Progenitor cell of endocrine pancreas (in vitro differentiated cells): ENCODE results near the gene PIGN. TPM values are rescaled to one million over a fixed set of nuclear protein-coding genes. Genes with fewer than 3 reads are reported as not detected.

ENCODE experiments used
- DNase-seq: peaks from one replicate; pipeline ENCODE4 v3.0.0; 2021; ENCODE audit warnings: low spot score; ENCODE audit not compliant: unreplicated experiment
- H3K27ac Mint-ChIP-seq: 2 replicates; pipeline ENCODE4 v1.8.0; 2021; ENCODE audit warnings: mild to moderate bottlenecking, moderate library complexity, mixed read lengths
- H3K27me3 Mint-ChIP-seq: 2 replicates; pipeline ENCODE4 v1.8.0; 2021; ENCODE audit warnings: mixed read lengths
- H3K36me3 Mint-ChIP-seq: 2 replicates; pipeline ENCODE4 v1.8.0; 2022; ENCODE audit warnings: mixed read lengths; ENCODE audit not compliant: insufficient read depth
- H3K4me1 Mint-ChIP-seq: 2 replicates; pipeline ENCODE4 v1.8.0; 2021; ENCODE audit warnings: low read depth, mixed read lengths
- H3K4me3 Mint-ChIP-seq: 2 replicates; pipeline ENCODE4 v1.8.0; 2021; ENCODE audit warnings: low read depth, mild to moderate bottlenecking, moderate library complexity, mixed read lengths
- H3K9me3 Mint-ChIP-seq: 2 replicates; pipeline ENCODE4 v1.8.0; 2021; ENCODE audit warnings: low read depth, mixed read lengths
- CTCF ChIP-seq: fragments of 200-600 bp; sonication (generic); IDR thresholded peaks from one replicate; pipeline ENCODE4 v1.5.0; 2021; ENCODE audit warnings: antibody characterized with exemption, mild to moderate bottlenecking; ENCODE audit not compliant: unreplicated experiment
- total RNA-seq: library from RNA; stranded (reverse); gene quantifications from 2 replicates; pipeline ENCODE4 v1.2.1, GENCODE V29; 2021

PIGN gene
- total RNA-seq, 1 donor from 2014 or later = 35.9 TPM

GRCh38 chr18:62102221-62102620, 84.6 kb downstream of the PIGN start:
- Mint-ChIP-seq H3K27ac (no peak overlapping the region), H3K9me3 (peaks cover 9% of the 10 kb centered on the region), H3K27me3 (no peaks in the 10 kb centered on the region), H3K4me3 (no peak overlapping the region), H3K4me1 (no peaks in the 10 kb centered on the region), H3K36me3 (peaks cover 30% of the 10 kb centered on the region)
- TF ChIP-seq CTCF = no peak
- DNase-seq = no peak

GRCh38 chr18:62101321-62101721, 85.5 kb downstream of the PIGN start:
- no peak for TF ChIP-seq CTCF
- Mint-ChIP-seq H3K27ac (no peak overlapping the region), H3K4me1 (no peaks in the 10 kb centered on the region), H3K27me3 (no peaks in the 10 kb centered on the region), H3K36me3 (peaks cover 27% of the 10 kb centered on the region), H3K4me3 (no peak overlapping the region), H3K9me3 (peaks cover 9% of the 10 kb centered on the region)
- DNase-seq = no peak

GRCh38 chr18:62098960-62099359, 87.9 kb downstream of the PIGN start:
- no peak for TF ChIP-seq CTCF
- H3K4me1 Mint-ChIP-seq = no peaks in the 10 kb centered on the region
- H3K36me3 Mint-ChIP-seq = peaks cover 30% of the 10 kb centered on the region
- H3K27ac Mint-ChIP-seq = no peak overlapping the region
- H3K4me3 Mint-ChIP-seq = no peak overlapping the region
- no peak for DNase-seq
- peaks cover 9% of the 10 kb centered on the region for H3K9me3 Mint-ChIP-seq
- H3K27me3 Mint-ChIP-seq = no peaks in the 10 kb centered on the region

- TF ChIP-seq CTCF = no peak
- no peak overlapping the region for H3K27ac Mint-ChIP-seq
- H3K4me1 Mint-ChIP-seq = no peaks in the 10 kb centered on the region
- DNase-seq = no peak
- H3K4me3 Mint-ChIP-seq = no peak overlapping the region
- no peaks in the 10 kb centered on the region for H3K27me3 Mint-ChIP-seq
- H3K36me3 Mint-ChIP-seq = peaks cover 30% of the 10 kb centered on the region
- H3K9me3 Mint-ChIP-seq = peaks cover 9% of the 10 kb centered on the region
Observed at GRCh38 chr18:62097698-62098097, 89.2 kb downstream of the PIGN start.

- H3K4me1 Mint-ChIP-seq = peaks cover 7% of the 10 kb centered on the region
- H3K36me3 Mint-ChIP-seq = peaks cover 11% of the 10 kb centered on the region
Observed at GRCh38 chr18:62091487-62092120, 95.3 kb downstream of the PIGN start.

More at GRCh38 chr18:62091487-62092120, 95.3 kb downstream of the PIGN start:
- TF ChIP-seq CTCF = no peak
- no peaks in the 10 kb centered on the region for H3K27me3 Mint-ChIP-seq
- DNase-seq = no peak
- H3K9me3 Mint-ChIP-seq = no peaks in the 10 kb centered on the region
- no peak overlapping the region for H3K4me3 Mint-ChIP-seq
- H3K27ac Mint-ChIP-seq = no peak overlapping the region
